ENCODE data around the gene SPATA20.

SPATA20 gene

GRCh38 chr17:50547035-50547735 lies at the start of gene SPATA20:
SPATA20 (plus strand) TSS chr17:50547174; CDS start chr17:50547209, 35 bp downstream.
- TF ChIP-seq CTCF (IDR thresholded peaks at IDR 0.05; ENCODE audit: low read depth, low read length, missing control alignments): peak; percentile 99
- H3K4me3 ChIP-seq (ENCODE audit: low read depth, low read length): peak within 1 kb of the TSS; percentile 69
- peak; percentile 60 for DNase-seq (ENCODE audit: low read depth)

- H3K4me3 ChIP-seq (ENCODE audit: low read depth, low read length): no peak overlapping the region
- no peak for TF ChIP-seq CTCF (IDR thresholded peaks at IDR 0.05; ENCODE audit: low read depth, low read length, missing control alignments)
- DNase-seq (ENCODE audit: low read depth): no peak
Measured at GRCh38 chr17:50498021-50498874, 48.7 kb upstream of the SPATA20 start.

- no peak overlapping the region for H3K4me3 ChIP-seq (ENCODE audit: low read depth, low read length)
- no peak for TF ChIP-seq CTCF (IDR thresholded peaks at IDR 0.05; ENCODE audit: low read depth, low read length, missing control alignments)
- no peak for DNase-seq (ENCODE audit: low read depth)
Measured at GRCh38 chr17:50499270-50499669, 47.7 kb upstream of the SPATA20 start.

- H3K4me3 ChIP-seq (ENCODE audit: low read depth, low read length): no peak overlapping the region
- DNase-seq (ENCODE audit: low read depth): no peak
- no peak for TF ChIP-seq CTCF (IDR thresholded peaks at IDR 0.05; ENCODE audit: low read depth, low read length, missing control alignments)
Measured at GRCh38 chr17:50499721-50500120, 47.3 kb upstream of the SPATA20 start.

- H3K4me3 ChIP-seq (ENCODE audit: low read depth, low read length): no peak overlapping the region
- TF ChIP-seq CTCF (IDR thresholded peaks at IDR 0.05; ENCODE audit: low read depth, low read length, missing control alignments): peak; percentile 35
- DNase-seq (ENCODE audit: low read depth): no peak
Measured at GRCh38 chr17:50501054-50501453, 45.9 kb upstream of the SPATA20 start.

GRCh38 chr17:50502301-50502990 lies 44.5 kb upstream of the SPATA20 start:
- TF ChIP-seq CTCF (IDR thresholded peaks at IDR 0.05; ENCODE audit: low read depth, low read length, missing control alignments): no peak
- no peak for DNase-seq (ENCODE audit: low read depth)
- no peak overlapping the region for H3K4me3 ChIP-seq (ENCODE audit: low read depth, low read length)

Data from GM12864 (cell line).